H1 (cell line): ENCODE data around the gene VEZT. TPM values are rescaled to one million over a fixed set of nuclear protein-coding genes. Genes with fewer than 3 reads are reported as not detected.

Experiments used
- CTCF ChIA-PET: fragments of 300-600 bp; sonication (Branson Sonifier 250); formaldehyde crosslinking; loops from one replicate; lab custom pipeline; 2021; ENCODE audit not compliant: partially characterized antibody; lab: Charles Lee
- POLR2A ChIA-PET: fragments of 300-600 bp; sonication (Branson Sonifier 250); formaldehyde crosslinking; loops from one replicate; lab custom pipeline; 2021; ENCODE audit warnings: inconsistent platforms; ENCODE audit not compliant: partially characterized antibody; lab: Charles Lee
- DNase-seq, 2 experiments: peaks; one replicate each; pipeline versions ENCODE4 v3.0.0 to v3.0.0-alpha.2; 2010 to 2022; ENCODE audit warnings: low spot score in 2 of 2, low read depth in 1 of 2, mixed read lengths in 1 of 2
- FAIRE-seq: peaks from 2 replicates; lab custom pipeline; 2011; peaks lifted over from hg19 to GRCh38; lab: Jason Lieb, UNC
- H2AFZ ChIP-seq: 2 replicates; pipeline ENCODE4 v1.8.1; 2012; ENCODE audit warnings: low read length, inconsistent platforms
- H2AK5ac ChIP-seq: 2 replicates; pipeline ENCODE4 v1.6.1; 2013; ENCODE audit warnings: low read depth, low read length
- H2BK120ac ChIP-seq: replicated peaks from 2 replicates; pipeline ENCODE3; 2013; ENCODE audit warnings: low read depth, low read length, inconsistent platforms
- H2BK12ac ChIP-seq: 2 replicates; pipeline ENCODE4 v1.6.1; 2013; ENCODE audit warnings: low read depth, low read length
- H2BK15ac ChIP-seq: 2 replicates; pipeline ENCODE4 v1.6.1; 2013; ENCODE audit warnings: low read length
- H2BK20ac ChIP-seq: 2 replicates; pipeline ENCODE4 v1.6.1; 2013; ENCODE audit warnings: low read length
- H2BK5ac ChIP-seq: 2 replicates; pipeline ENCODE4 v1.6.1; 2013; ENCODE audit warnings: low read depth, low read length
- H3K14ac ChIP-seq: 2 replicates; pipeline ENCODE4 v1.6.1; 2013; ENCODE audit warnings: inconsistent platforms; ENCODE audit not compliant: insufficient read length
- H3K18ac ChIP-seq: 2 replicates; pipeline ENCODE4 v1.6.1; 2013; ENCODE audit warnings: low read length; ENCODE audit errors: extremely low read depth
- H3K23ac ChIP-seq: 2 replicates; pipeline ENCODE4 v1.6.1; 2013; ENCODE audit warnings: inconsistent platforms; ENCODE audit not compliant: insufficient read length
- H3K23me2 ChIP-seq: 2 replicates; pipeline ENCODE4 v1.6.1; 2013; ENCODE audit warnings: low read depth, low read length
- H3K27ac ChIP-seq: 2 replicates; pipeline ENCODE4 v1.6.1; 2011; ENCODE audit warnings: low read depth, low read length, inconsistent platforms
- H3K27me3 ChIP-seq, 4 experiments: replicated peaks in 1 of 4; 1 replicate in 1 of 4; 2 replicates in 3 of 4; pipeline versions ENCODE4 v1.6.1 to v1.8.1; 2011 to 2013; ENCODE audit warnings: low read length in 3 of 4, mild to moderate bottlenecking in 3 of 4, inconsistent platforms in 2 of 4, mixed read lengths in 2 of 4, moderate library complexity in 1 of 4; ENCODE audit not compliant: control insufficient read depth in 3 of 4, insufficient read depth in 3 of 4; ENCODE audit errors: extremely low read depth in 1 of 4
- H3K36me3 ChIP-seq, 4 experiments: 2 replicates each; pipeline versions ENCODE4 v1.6.1 to v1.8.1; 2011 to 2013; ENCODE audit warnings: mild to moderate bottlenecking in 4 of 4, low read length in 3 of 4, moderate library complexity in 2 of 4, control low read depth in 1 of 4, inconsistent platforms in 1 of 4; ENCODE audit not compliant: insufficient read depth in 4 of 4, control insufficient read depth in 2 of 4
- H3K4ac ChIP-seq: replicated peaks from 2 replicates; pipeline ENCODE3; 2013; ENCODE audit warnings: low read length, low read depth, mixed read lengths, inconsistent platforms; ENCODE audit not compliant: insufficient read length
- H3K4me1 ChIP-seq, 4 experiments: replicated peaks in 1 of 4; 1 replicate in 1 of 4; 2 replicates in 3 of 4; pipeline versions ENCODE4 v1.6.1 to v1.8.1; 2011 to 2013; ENCODE audit warnings: low read length in 3 of 4, inconsistent platforms in 2 of 4, mixed read lengths in 1 of 4; ENCODE audit not compliant: insufficient read depth in 4 of 4, control insufficient read depth in 3 of 4
- H3K4me2 ChIP-seq, 2 experiments: 2 replicates each; pipeline versions ENCODE4 v1.6.1 to v1.8.1; 2011 to 2013; ENCODE audit warnings: low read depth in 2 of 2, low read length in 2 of 2, control low read depth in 1 of 2, inconsistent platforms in 1 of 2, mild to moderate bottlenecking in 1 of 2; ENCODE audit not compliant: insufficient read depth in 1 of 2
- H3K4me3 ChIP-seq, 4 experiments: fragments of 200-600, 300-600 bp in 1 of 4; sonication (generic), shearing (Covaris generic), sonication (Bioruptor Twin) in 1 of 4; 2 replicates each; pipeline versions ENCODE4 v1.5.1 to v1.8.1; 2011 to 2016; ENCODE audit warnings: low read length in 4 of 4, low read depth in 3 of 4, control low read depth in 2 of 4, inconsistent platforms in 2 of 4, mild to moderate bottlenecking in 2 of 4, mixed read lengths in 1 of 4, moderate library complexity in 1 of 4; ENCODE audit not compliant: insufficient read depth in 2 of 4; ENCODE audit errors: extremely low read depth in 1 of 4
- H3K56ac ChIP-seq: replicated peaks from 2 replicates; pipeline ENCODE3; 2013; ENCODE audit warnings: low read depth, mild to moderate bottlenecking, mixed read lengths, low read length, inconsistent platforms; ENCODE audit not compliant: insufficient read length
- H3K79me1 ChIP-seq: 2 replicates; pipeline ENCODE4 v1.6.1; 2013; ENCODE audit warnings: low read depth, low read length, control low read depth
- H3K79me2 ChIP-seq, 2 experiments: 2 replicates each; pipeline versions ENCODE4 v1.6.1 to v1.8.1; 2012 to 2013; ENCODE audit warnings: low read length in 2 of 2, mild to moderate bottlenecking in 2 of 2, inconsistent platforms in 1 of 2; ENCODE audit not compliant: insufficient read depth in 2 of 2, control insufficient read depth in 1 of 2
- H3K9ac ChIP-seq, 4 experiments: replicated peaks in 1 of 4; 1 replicate in 1 of 4; 2 replicates in 3 of 4; pipeline versions ENCODE4 v1.6.1 to v1.8.1; 2011 to 2013; ENCODE audit warnings: low read depth in 3 of 4, low read length in 3 of 4, control low read depth in 2 of 4, mild to moderate bottlenecking in 2 of 4, moderate library complexity in 2 of 4, inconsistent platforms in 1 of 4; ENCODE audit errors: extremely low read depth in 1 of 4
- H3K9me3 ChIP-seq, 2 experiments: 2 replicates each; pipeline versions ENCODE4 v1.6.1 to v1.8.1; 2012 to 2013; ENCODE audit warnings: mild to moderate bottlenecking in 2 of 2, moderate library complexity in 2 of 2, control low read depth in 1 of 2, inconsistent platforms in 1 of 2, low read depth in 1 of 2, low read length in 1 of 2, mixed read lengths in 1 of 2; ENCODE audit not compliant: insufficient read depth in 2 of 2
- H4K20me1 ChIP-seq, 2 experiments: replicated peaks in 1 of 2; 2 replicates each; pipeline versions ENCODE3 to v1.8.1; 2011 to 2013; ENCODE audit warnings: inconsistent platforms in 2 of 2, low read length in 2 of 2, mild to moderate bottlenecking in 1 of 2; ENCODE audit not compliant: insufficient read depth in 2 of 2, control insufficient read depth in 1 of 2
- H4K5ac ChIP-seq: 2 replicates; pipeline ENCODE4 v1.6.1; 2013; ENCODE audit warnings: low read length, low read depth, mixed read lengths, inconsistent platforms; ENCODE audit not compliant: insufficient read length
- H4K8ac ChIP-seq: 2 replicates; pipeline ENCODE4 v1.8.0; 2013; ENCODE audit warnings: mild to moderate bottlenecking, moderate library complexity, low read length, inconsistent platforms; ENCODE audit not compliant: insufficient read depth; ENCODE audit errors: extremely low read depth
- H4K91ac ChIP-seq: replicated peaks from 2 replicates; pipeline ENCODE3; 2013; ENCODE audit warnings: low read length, mixed read lengths, inconsistent platforms; ENCODE audit not compliant: insufficient read length
- CTBP2 ChIP-seq: IDR thresholded peaks from 2 replicates; pipeline ENCODE4 v1.7.0; 2011; ENCODE audit warnings: borderline replicate concordance, mild to moderate bottlenecking, moderate library complexity, mixed read lengths, low read length; ENCODE audit not compliant: insufficient read depth, insufficient read length
- GTF2F1 ChIP-seq: IDR thresholded peaks from 2 replicates; pipeline ENCODE4 v1.6.1; 2012; ENCODE audit warnings: low read depth, low read length, improper control_type of control experiment, borderline replicate concordance
- HDAC2 ChIP-seq, 2 experiments: fragments of 300-600 bp in 1 of 2; sonication (generic) in 1 of 2; IDR thresholded peaks; 2 replicates each; pipeline ENCODE4 v1.6.1; 2011 to 2012; ENCODE audit warnings: low read depth in 2 of 2, low read length in 2 of 2, mild to moderate bottlenecking in 2 of 2, moderate library complexity in 2 of 2, borderline replicate concordance in 1 of 2, inconsistent platforms in 1 of 2
- NANOG ChIP-seq: IDR thresholded peaks from 2 replicates; pipeline ENCODE4 v1.6.1; 2011; ENCODE audit warnings: low read length, low read depth, mild to moderate bottlenecking, inconsistent platforms; ENCODE audit not compliant: insufficient read depth, poor library complexity, severe bottlenecking
- RBBP5 ChIP-seq: IDR thresholded peaks from 2 replicates; pipeline ENCODE4 v1.7.1; 2012; ENCODE audit warnings: low read depth, mild to moderate bottlenecking, inconsistent platforms, low read length, moderate library complexity, borderline replicate concordance
- RFX5 ChIP-seq: IDR thresholded peaks from 2 replicates; pipeline ENCODE4 v1.6.1; 2011; ENCODE audit warnings: low read depth, low read length, improper control_type of control experiment, borderline replicate concordance
- SIRT6 ChIP-seq: IDR thresholded peaks from one replicate; pipeline ENCODE4 v1.7.1; 2012; ENCODE audit warnings: low read length, inconsistent platforms
- TAF1 ChIP-seq: IDR thresholded peaks from 2 replicates; pipeline ENCODE4 v1.6.1; 2011; ENCODE audit warnings: mild to moderate bottlenecking, low read depth, low read length
- TAF7 ChIP-seq: optimal IDR thresholded peaks from 2 replicates; pipeline ENCODE3; 2011; ENCODE audit warnings: low read depth, mild to moderate bottlenecking, inconsistent platforms, low read length, moderate library complexity, borderline replicate concordance
- TCF12 ChIP-seq: IDR thresholded peaks from 2 replicates; pipeline ENCODE4 v1.6.1; 2011; ENCODE audit warnings: low read depth, mild to moderate bottlenecking, low read length
- WGBS, 2 experiments: shearing (Covaris generic) in 1 of 2; methylation state at CpG; one replicate each; pipeline versions ENCODE4 v1.1.6 to v1.1.7; 2013 to 2015; ENCODE audit warnings: low lambda C conversion rate in 2 of 2, mixed read lengths in 2 of 2, inconsistent platforms in 1 of 2, low coverage in 1 of 2, missing lambda C conversion rate in 1 of 2; ENCODE audit not compliant: insufficient replicate concordance in 2 of 2, insufficient coverage in 1 of 2, insufficient read length in 1 of 2; ENCODE audit errors: extremely low coverage in 1 of 2, missing lambda C conversion rate in 1 of 2; 5-methylcytosine and 5-hydroxymethylcytosine counted together
- polyA plus RNA-seq, 7 experiments: library from polyadenylated mRNA; depleted of rRNA in 3 of 7; stranded (reverse) in 5 of 7; unstranded in 2 of 7; fragments of >200 nt in 5 of 7; fragments of 200-250 nt in 2 of 7; gene quantifications; 1 replicate in 5 of 7; 2 replicates in 1 of 7; 4 replicates in 1 of 7; pipeline versions ENCODE4 v1.2.1 to v1.2.3, GENCODE V29; 2011 to 2013; ENCODE audit warnings: missing spikeins in 2 of 7, mixed read lengths in 2 of 7
- total RNA-seq: library from RNA; stranded (reverse); fragmentation: NEBNext Ultra II Directional; extraction: Animal tissue kit (Norgen Biotek cat#: 25700); gene quantifications from 2 replicates; pipeline ENCODE4 v1.2.1, GENCODE V29; 2021
- TF ChIP-seq, protein P1 (sequence below): IDR thresholded peaks from 2 replicates; pipeline ENCODE4 v1.6.1; 2012; ENCODE audit warnings: low read length, inconsistent platforms

VEZT gene
- total and polyA plus RNA-seq, 2 of the 8 experiments (the other 6 are each of a cell fraction or from before 2014, with no cell fraction given), result 44.0 to 56.1 TPM

DNA sequence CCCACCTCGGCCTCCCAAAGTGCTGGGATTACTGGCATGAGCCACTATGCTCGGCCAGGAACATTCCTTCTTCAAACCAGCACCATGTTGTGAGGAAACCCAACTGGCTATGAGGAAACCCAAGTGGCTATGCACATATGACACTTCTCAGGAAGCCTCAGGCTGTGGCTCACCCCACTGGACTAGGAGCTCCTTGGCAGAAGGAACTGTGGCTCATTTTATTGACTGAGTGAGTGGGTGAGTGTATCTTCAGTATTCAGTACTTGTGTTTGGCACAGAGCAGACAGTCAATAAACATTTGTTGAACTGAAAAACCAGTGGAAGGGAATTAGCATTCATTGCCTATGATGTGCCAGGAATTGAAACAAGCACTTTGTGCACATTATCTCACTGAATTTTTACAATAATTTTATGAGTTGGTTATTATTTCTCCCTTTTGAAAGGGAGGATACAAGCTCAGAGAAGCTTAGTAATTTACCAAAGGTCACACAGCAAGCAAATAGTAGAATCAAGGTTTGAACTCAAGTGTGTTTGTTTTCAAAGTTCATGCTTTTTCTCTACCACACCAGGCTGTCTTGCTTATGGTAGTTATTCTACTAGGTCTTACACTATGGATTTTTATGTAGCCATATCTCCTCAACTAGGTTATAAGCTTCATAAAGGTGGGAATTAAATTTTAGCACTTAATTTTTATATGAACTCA lies 121.6 kb downstream of the VEZT start:
- FAIRE-seq (no peak), DNase-seq (no peak)
- no peak overlapping the region for H3K4ac ChIP-seq
- H3K4me1 ChIP-seq, result no peaks in the 10 kb centered on the region
- ChIA-PET POLR2A (no interaction called here), CTCF (interaction anchor here (1.0 to 2.2 kb wide), 3 partner anchors 195 to 269 kb away, joined by 3 to 6 read pairs (median 4); no protein-coding TSS in a partner anchor)
- H3K23me2 ChIP-seq, result no peaks in the 10 kb centered on the region
- H4K91ac ChIP-seq, result no peak overlapping the region
- H3K14ac ChIP-seq, result no peak overlapping the region
- no peaks in the 10 kb centered on the region for H3K36me3 ChIP-seq
- H3K4me2 ChIP-seq, result no peak overlapping the region
- no peak overlapping the region for H3K23ac ChIP-seq
- H2AK5ac ChIP-seq, result no peak overlapping the region
- no peak overlapping the region for H3K56ac ChIP-seq
- H4K20me1 ChIP-seq, result no peaks in the 10 kb centered on the region
- H2BK5ac ChIP-seq, result no peak overlapping the region
- WGBS, 2 experiments, result 95% methylated on average over 2 of the region's 2 CpGs; no CpG with 5 or more reads in 1 of the 2 experiments
- H3K4me3 ChIP-seq, result no peak overlapping the region
- no peak overlapping the region for H4K8ac ChIP-seq
- no peak overlapping the region for H4K5ac ChIP-seq
- no peak overlapping the region for H3K9ac ChIP-seq
- no peaks in the 10 kb centered on the region for H3K79me2 ChIP-seq
- H3K79me1 ChIP-seq, result no peaks in the 10 kb centered on the region
- no peak overlapping the region for H2BK15ac ChIP-seq
- H2AFZ ChIP-seq, result no peak overlapping the region
- no peak overlapping the region for H2BK20ac ChIP-seq
- H3K27me3 ChIP-seq, result no peaks in the 10 kb centered on the region
- H2BK12ac ChIP-seq, result no peak overlapping the region
- H2BK120ac ChIP-seq, result no peak overlapping the region
- H3K9me3 ChIP-seq, result no peaks in the 10 kb centered on the region
- no peak overlapping the region for H3K27ac ChIP-seq
- H3K18ac ChIP-seq, result no peak overlapping the region
- TF ChIP-seq RBBP5, result no peak
- no peak for TF ChIP-seq SIRT6
- no peak for TF ChIP-seq TAF1
- no peak for TF ChIP-seq CTBP2
- TF ChIP-seq TCF12, result no peak
- no peak for TF ChIP-seq RFX5
- no peak for TF ChIP-seq HDAC2 (IDR thresholded peaks at IDR 0.05; ENCODE audit: borderline replicate concordance in 1 of 2, low read depth in 2 of 2, low read length in 2 of 2)
- no peak for TF ChIP-seq NANOG
- TF ChIP-seq, protein P1, sequence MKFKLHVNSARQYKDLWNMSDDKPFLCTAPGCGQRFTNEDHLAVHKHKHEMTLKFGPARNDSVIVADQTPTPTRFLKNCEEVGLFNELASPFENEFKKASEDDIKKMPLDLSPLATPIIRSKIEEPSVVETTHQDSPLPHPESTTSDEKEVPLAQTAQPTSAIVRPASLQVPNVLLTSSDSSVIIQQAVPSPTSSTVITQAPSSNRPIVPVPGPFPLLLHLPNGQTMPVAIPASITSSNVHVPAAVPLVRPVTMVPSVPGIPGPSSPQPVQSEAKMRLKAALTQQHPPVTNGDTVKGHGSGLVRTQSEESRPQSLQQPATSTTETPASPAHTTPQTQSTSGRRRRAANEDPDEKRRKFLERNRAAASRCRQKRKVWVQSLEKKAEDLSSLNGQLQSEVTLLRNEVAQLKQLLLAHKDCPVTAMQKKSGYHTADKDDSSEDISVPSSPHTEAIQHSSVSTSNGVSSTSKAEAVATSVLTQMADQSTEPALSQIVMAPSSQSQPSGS, result no peak
- TF ChIP-seq GTF2F1, result no peak
- no peak for TF ChIP-seq TAF7
